CD4-positive, alpha-beta memory T cell (primary cell): ENCODE measurements around the gene FER. TPM values are rescaled to one million over a fixed set of nuclear protein-coding genes. Genes with fewer than 3 reads are reported as not detected.
A peak's percentile ranks its signal among the peaks of the same experiment; 100 is the strongest.

ENCODE experiments used
- CTCF ChIA-PET: fragments of 350-600 bp; sonication (Branson Sonifier 250); formaldehyde crosslinking; loops from one replicate; lab custom pipeline; 2021; ENCODE audit warnings: inconsistent platforms; ENCODE audit not compliant: partially characterized antibody; lab: Charles Lee
- POLR2A ChIA-PET: fragments of 350-600 bp; sonication (Branson Sonifier 250); formaldehyde crosslinking; loops from one replicate; lab custom pipeline; 2021; ENCODE audit not compliant: partially characterized antibody; lab: Charles Lee
- DNase-seq, 5 donors: peaks; one replicate each; pipeline versions ENCODE4 v3.0.0 to v3.0.0-alpha.2; 2020 to 2022; ENCODE audit warnings: mixed read lengths in 1 of 5
- H3K27ac ChIP-seq: one replicate; pipeline ENCODE4 v1.7.0; 2013; ENCODE audit warnings: low read depth, low read length
- H3K27me3 ChIP-seq: 2 replicates; pipeline ENCODE4 v1.7.0; 2013; ENCODE audit warnings: mild to moderate bottlenecking, low read length, moderate library complexity; ENCODE audit not compliant: insufficient read depth
- H3K36me3 ChIP-seq: 2 replicates; pipeline ENCODE4 v1.7.0; 2013; ENCODE audit warnings: mild to moderate bottlenecking, low read length, moderate library complexity; ENCODE audit not compliant: insufficient read depth
- H3K4me1 ChIP-seq: 2 replicates; pipeline ENCODE4 v1.7.0; 2013; ENCODE audit warnings: mild to moderate bottlenecking, low read length, moderate library complexity; ENCODE audit not compliant: insufficient read depth
- H3K4me3 ChIP-seq, 2 donors: one replicate each; pipeline ENCODE4 v1.7.0; 2013; ENCODE audit warnings: low read length in 2 of 2, mild to moderate bottlenecking in 1 of 2
- H3K9me3 ChIP-seq, 2 donors: one replicate each; pipeline ENCODE4 v1.7.0; 2013; ENCODE audit warnings: low read length in 2 of 2, control low read depth in 1 of 2; ENCODE audit not compliant: control insufficient read depth in 1 of 2
- H3K27ac Mint-ChIP-seq, 7 donors: one replicate each; pipeline ENCODE4 v1.8.0; 2020 to 2021; ENCODE audit warnings: mixed read lengths in 7 of 7, mild to moderate bottlenecking in 6 of 7, inconsistent platforms in 3 of 7, moderate library complexity in 3 of 7
- H3K27me3 Mint-ChIP-seq, 2 donors: one replicate each; pipeline ENCODE4 v1.8.0; 2020 to 2021; ENCODE audit warnings: mixed read lengths in 2 of 2
- H3K36me3 Mint-ChIP-seq, 2 donors: one replicate each; pipeline ENCODE4 v1.8.0; 2020 to 2021; ENCODE audit warnings: mixed read lengths in 2 of 2, inconsistent platforms in 1 of 2, mild to moderate bottlenecking in 1 of 2
- H3K4me1 Mint-ChIP-seq, 4 donors: one replicate each; pipeline ENCODE4 v1.8.0; 2020 to 2021; ENCODE audit warnings: mixed read lengths in 4 of 4, mild to moderate bottlenecking in 1 of 4
- H3K4me3 Mint-ChIP-seq, 8 donors: one replicate each; pipeline ENCODE4 v1.8.0; 2020 to 2021; ENCODE audit warnings: mixed read lengths in 8 of 8, mild to moderate bottlenecking in 7 of 8, moderate library complexity in 6 of 8, inconsistent platforms in 3 of 8
- H3K9me3 Mint-ChIP-seq, 8 donors: one replicate each; pipeline ENCODE4 v1.8.0; 2020 to 2021; ENCODE audit warnings: mixed read lengths in 8 of 8, mild to moderate bottlenecking in 5 of 8, inconsistent platforms in 3 of 8, moderate library complexity in 1 of 8
- intact Hi-C: fragments of 100-400 bp; cut with micrococcal nuclease; formaldehyde crosslinking; loops from one replicate; pipeline ENCODE4 v1.15.1; 2023
- polyA plus RNA-seq, 2 donors: library from polyadenylated mRNA; unstranded; fragments of 300-500 nt; fragmentation: Illumina TruSeq; gene quantifications; one replicate each; pipeline ENCODE4 v1.2.3, GENCODE V29; 2021
- total RNA-seq, 2 experiments: library from RNA; stranded (reverse); gene quantifications; one replicate each; pipeline ENCODE4 v1.2.3, GENCODE V29; 2021

Gene FER
- total and polyA plus RNA-seq, 4 experiments from 2014 or later: 6.1 to 11.3 (median 10.3) TPM

GRCh38 chr5:108924457-108924961, 176.8 kb downstream of the FER start:
- Mint-ChIP-seq H3K27ac (peak overlapping the region in 1 of 7 donors; percentile 14), H3K27me3 (no peaks in the 10 kb centered on the region), H3K4me3 (peak overlapping the region in 6 of 8 donors; percentile 12 to 62 (median 28)), H3K36me3 (no peaks in the 10 kb centered on the region), H3K4me1 (peaks cover 0 to 5% (median 4%) of the 10 kb centered on the region in 4 donors), H3K9me3 (no peaks in the 10 kb centered on the region)
- no peaks in the 10 kb centered on the region for H3K4me1 ChIP-seq
- H3K9me3 ChIP-seq: no peaks in the 10 kb centered on the region
- no peaks in the 10 kb centered on the region for H3K27me3 ChIP-seq
- intact Hi-C loops: loop anchor here (5.0 kb wide), 1 partner anchor 242 kb away; no protein-coding TSS in a partner anchor
- ChIA-PET CTCF (no interaction called here), POLR2A (no interaction called here)
- H3K36me3 ChIP-seq: no peaks in the 10 kb centered on the region
- no peak overlapping the region for H3K4me3 ChIP-seq
- H3K27ac ChIP-seq: no peak overlapping the region
- DNase-seq: no peak

- Mint-ChIP-seq H3K27ac (no peak overlapping the region), H3K4me3 (no peak overlapping the region), H3K9me3 (no peaks in the 10 kb centered on the region), H3K4me1 (peaks cover 0 to 5% (median 4%) of the 10 kb centered on the region in 4 donors), H3K36me3 (no peaks in the 10 kb centered on the region), H3K27me3 (no peaks in the 10 kb centered on the region)
- intact Hi-C loops: no loop called here
- Histone ChIP-seq H3K4me1 (no peaks in the 10 kb centered on the region), H3K36me3 (no peaks in the 10 kb centered on the region), H3K9me3 (no peaks in the 10 kb centered on the region), H3K27me3 (no peaks in the 10 kb centered on the region), H3K27ac (no peak overlapping the region), H3K4me3 (no peak overlapping the region)
- POLR2A ChIA-PET: no interaction called here
- no peak for DNase-seq
- CTCF ChIA-PET: no interaction called here
Measured at GRCh38 chr5:108925073-108925472, 177.4 kb downstream of the FER start.

- ChIA-PET POLR2A (no interaction called here), CTCF (no interaction called here)
Measured at GRCh38 chr5:108930107-108930506, 182.4 kb downstream of the FER start.

GRCh38 chr5:108935611-108936010, 187.9 kb downstream of the FER start:
- DNase-seq: no peak
- POLR2A ChIA-PET: no interaction called here

More at GRCh38 chr5:108930107-108930506, 182.4 kb downstream of the FER start:
- no peak for DNase-seq
- no peaks in the 10 kb centered on the region for H3K36me3 ChIP-seq
- no peaks in the 10 kb centered on the region for H3K9me3 ChIP-seq
- Mint-ChIP-seq H3K27ac (no peak overlapping the region), H3K9me3 (peaks cover 0 to 10% (median 4%) of the 10 kb centered on the region in 8 donors), H3K4me3 (no peak overlapping the region), H3K4me1 (no peaks in the 10 kb centered on the region), H3K27me3 (no peaks in the 10 kb centered on the region), H3K36me3 (peaks cover 10 to 12% of the 10 kb centered on the region in 2 donors)
- H3K4me3 ChIP-seq: no peak overlapping the region
- no peak overlapping the region for H3K27ac ChIP-seq
- H3K27me3 ChIP-seq: no peaks in the 10 kb centered on the region
- no peaks in the 10 kb centered on the region for H3K4me1 ChIP-seq
- intact Hi-C loops: no loop called here

GRCh38 chr5:108937221-108937620, 189.5 kb downstream of the FER start:
- peaks cover 8 to 9% of the 10 kb centered on the region in 2 donors for H3K36me3 Mint-ChIP-seq
- H3K27me3 Mint-ChIP-seq: no peaks in the 10 kb centered on the region
- peaks cover 0 to 10% (median 4%) of the 10 kb centered on the region in 8 donors for H3K9me3 Mint-ChIP-seq
- ChIA-PET CTCF (no interaction called here), POLR2A (no interaction called here)
- H3K4me1 Mint-ChIP-seq: no peaks in the 10 kb centered on the region
- peak overlapping the region in 2 of 7 donors; percentile 2 to 23 for H3K27ac Mint-ChIP-seq
- no peak overlapping the region for H3K27ac ChIP-seq
- no peaks in the 10 kb centered on the region for H3K36me3 ChIP-seq
- intact Hi-C loops: no loop called here
- no peak overlapping the region for H3K4me3 Mint-ChIP-seq
- no peaks in the 10 kb centered on the region for H3K9me3 ChIP-seq
- H3K27me3 ChIP-seq: no peaks in the 10 kb centered on the region
- no peak for DNase-seq
- no peaks in the 10 kb centered on the region for H3K4me1 ChIP-seq
- no peak overlapping the region for H3K4me3 ChIP-seq

More at GRCh38 chr5:108935611-108936010, 187.9 kb downstream of the FER start:
- H3K4me3 Mint-ChIP-seq: no peak overlapping the region
- H3K4me1 Mint-ChIP-seq: no peaks in the 10 kb centered on the region
- Histone ChIP-seq H3K27me3 (no peaks in the 10 kb centered on the region), H3K4me3 (no peak overlapping the region), H3K36me3 (no peaks in the 10 kb centered on the region), H3K9me3 (no peaks in the 10 kb centered on the region), H3K27ac (no peak overlapping the region), H3K4me1 (no peaks in the 10 kb centered on the region)
- H3K27ac Mint-ChIP-seq: no peak overlapping the region
- H3K9me3 Mint-ChIP-seq: peaks cover 0 to 10% (median 4%) of the 10 kb centered on the region in 8 donors
- intact Hi-C loops: no loop called here
- CTCF ChIA-PET: no interaction called here
- peaks cover 10 to 12% of the 10 kb centered on the region in 2 donors for H3K36me3 Mint-ChIP-seq
- no peaks in the 10 kb centered on the region for H3K27me3 Mint-ChIP-seq

- no peak for DNase-seq
- no peak overlapping the region for H3K27ac ChIP-seq
- Mint-ChIP-seq H3K36me3 (no peaks in the 10 kb centered on the region), H3K27me3 (no peaks in the 10 kb centered on the region), H3K4me3 (no peak overlapping the region), H3K9me3 (no peaks in the 10 kb centered on the region), H3K27ac (no peak overlapping the region), H3K4me1 (no peaks in the 10 kb centered on the region)
- H3K4me1 ChIP-seq: no peaks in the 10 kb centered on the region
- H3K36me3 ChIP-seq: no peaks in the 10 kb centered on the region
- no peaks in the 10 kb centered on the region for H3K27me3 ChIP-seq
- H3K9me3 ChIP-seq: no peaks in the 10 kb centered on the region
- CTCF ChIA-PET: no interaction called here
- intact Hi-C loops: no loop called here
- POLR2A ChIA-PET: no interaction called here
- H3K4me3 ChIP-seq: no peak overlapping the region
Measured at GRCh38 chr5:108940506-108940905, 192.8 kb downstream of the FER start.

- Mint-ChIP-seq H3K27me3 (no peaks in the 10 kb centered on the region), H3K36me3 (no peaks in the 10 kb centered on the region), H3K9me3 (no peaks in the 10 kb centered on the region), H3K4me3 (no peak overlapping the region), H3K27ac (no peak overlapping the region), H3K4me1 (no peaks in the 10 kb centered on the region)
- H3K4me3 ChIP-seq: no peak overlapping the region
- CTCF ChIA-PET: no interaction called here
- no peak for DNase-seq
- H3K9me3 ChIP-seq: no peaks in the 10 kb centered on the region
- no peaks in the 10 kb centered on the region for H3K4me1 ChIP-seq
- H3K27me3 ChIP-seq: no peaks in the 10 kb centered on the region
- POLR2A ChIA-PET: no interaction called here
- intact Hi-C loops: no loop called here
- H3K36me3 ChIP-seq: no peaks in the 10 kb centered on the region
- H3K27ac ChIP-seq: no peak overlapping the region
Measured at GRCh38 chr5:108941746-108942145, 194.0 kb downstream of the FER start.
